Stimulated activated CD4-positive, alpha-beta T cell treated with anti-CD3 and anti-CD28 coated beads, Interleukin-2, amount 100 ng/mL, for 4 hours (primary cell): Measurements from ENCODE around the gene IRX4.
"Not testable (repeated sequence)": the region's sequence is repeated elsewhere in the genome, so short reads cannot be mapped to it uniquely, and the experiment has no call there.

Experiments
- DNase-seq: peaks from one replicate; pipeline ENCODE4 v3.0.0-alpha.2; 2020; ENCODE audit warnings: low read depth

IRX4 gene

GRCh38 chr5:1877103-1878049 is 5.3 kb downstream of the IRX4 start:
- DNase-seq: no peak

- no peak for DNase-seq
Observed at GRCh38 chr5:1876660-1877064, 6.1 kb downstream of the IRX4 start.

DNA sequence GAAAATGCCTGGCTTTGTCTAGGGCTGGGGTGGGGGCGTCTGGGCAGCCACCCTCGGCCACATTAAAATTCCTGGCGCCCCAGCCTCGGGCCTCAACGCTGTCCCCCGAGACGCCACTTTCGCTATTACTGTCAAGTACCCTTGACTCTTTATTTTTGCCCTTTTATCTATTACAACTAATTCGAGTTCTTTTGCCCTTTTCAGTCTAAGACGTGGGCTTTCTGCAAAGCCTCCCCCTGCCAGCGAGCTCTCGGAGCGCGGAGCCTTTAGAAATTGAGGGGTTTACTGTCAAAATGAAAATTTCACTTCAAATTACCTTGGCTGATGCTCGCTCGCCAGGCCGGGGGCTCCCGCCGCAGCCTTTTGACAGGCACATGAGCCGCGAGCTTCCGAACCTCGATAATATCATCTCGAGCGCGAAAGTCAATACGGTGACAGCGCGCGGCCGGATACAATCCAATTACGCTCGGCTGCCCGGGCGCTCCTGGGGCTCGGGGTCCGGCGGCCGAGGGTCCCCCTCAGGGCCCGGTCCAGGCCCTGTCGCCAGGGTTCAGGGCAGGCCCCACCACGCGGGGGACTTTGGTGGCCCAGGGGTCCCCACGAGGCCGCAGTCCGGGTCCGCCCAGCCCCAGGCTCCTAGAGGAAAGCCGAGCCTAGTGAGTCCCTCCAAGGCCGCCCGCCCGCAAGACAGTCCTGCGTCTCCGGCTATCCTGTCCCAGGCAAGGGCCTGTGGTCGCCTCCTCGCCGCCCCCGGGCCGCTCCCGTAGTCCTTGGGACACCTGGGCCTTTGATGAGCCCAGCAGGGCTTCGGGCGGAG is 6.7 kb downstream of the IRX4 start:
- no peak for DNase-seq

DNA sequence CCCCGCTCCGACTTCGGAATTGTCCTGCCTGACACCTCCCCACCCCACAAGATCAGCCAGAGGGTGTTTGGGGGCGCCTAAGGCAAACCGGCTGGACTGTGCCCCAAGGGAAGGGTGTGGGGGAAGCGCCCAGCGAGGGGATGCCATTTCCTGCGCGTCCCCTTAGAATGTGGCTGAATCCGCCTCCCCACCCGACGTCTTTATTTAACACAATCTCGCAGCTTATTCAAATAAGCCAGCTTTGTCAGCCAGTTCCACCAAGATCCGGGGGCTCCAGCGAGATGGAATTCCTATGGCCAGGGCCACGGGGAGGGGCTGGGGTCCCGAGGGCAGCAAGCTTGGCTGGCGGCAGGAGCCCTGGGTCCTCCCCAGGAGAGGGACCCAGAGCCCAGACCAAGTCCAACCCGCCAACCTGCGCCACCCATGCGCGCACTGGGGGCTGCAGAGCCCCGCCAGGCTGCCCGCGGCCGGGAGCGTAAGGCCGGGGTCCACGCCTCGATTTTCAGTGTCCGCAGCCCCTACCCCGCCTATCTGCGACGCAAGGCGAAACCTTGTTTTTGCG is 7.4 kb downstream of the IRX4 start:
- DNase-seq: no peak

- no peak for DNase-seq
Observed at GRCh38 chr5:1874771-1875220, 7.9 kb downstream of the IRX4 start.

DNA sequence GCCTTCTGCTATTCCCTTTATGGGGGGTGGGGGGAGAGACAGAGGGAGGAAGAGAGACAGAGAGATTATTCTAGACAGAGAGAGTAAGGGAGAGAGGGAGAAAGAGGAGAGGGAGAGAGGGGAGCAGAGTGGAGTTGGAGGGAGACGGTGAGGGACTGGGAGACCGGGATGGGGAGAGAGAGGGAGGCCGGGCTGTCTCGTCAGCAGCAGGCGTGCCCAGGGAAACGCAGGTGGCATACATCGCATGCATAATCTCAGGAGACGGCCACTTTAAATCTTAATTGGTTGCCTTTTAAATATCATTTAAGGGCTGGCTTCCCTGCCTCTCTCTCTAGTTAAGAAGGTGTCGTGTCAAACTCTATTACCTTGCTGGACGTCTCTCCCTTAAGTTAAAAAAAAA is 8.4 kb downstream of the IRX4 start:
- DNase-seq: no peak

DNA sequence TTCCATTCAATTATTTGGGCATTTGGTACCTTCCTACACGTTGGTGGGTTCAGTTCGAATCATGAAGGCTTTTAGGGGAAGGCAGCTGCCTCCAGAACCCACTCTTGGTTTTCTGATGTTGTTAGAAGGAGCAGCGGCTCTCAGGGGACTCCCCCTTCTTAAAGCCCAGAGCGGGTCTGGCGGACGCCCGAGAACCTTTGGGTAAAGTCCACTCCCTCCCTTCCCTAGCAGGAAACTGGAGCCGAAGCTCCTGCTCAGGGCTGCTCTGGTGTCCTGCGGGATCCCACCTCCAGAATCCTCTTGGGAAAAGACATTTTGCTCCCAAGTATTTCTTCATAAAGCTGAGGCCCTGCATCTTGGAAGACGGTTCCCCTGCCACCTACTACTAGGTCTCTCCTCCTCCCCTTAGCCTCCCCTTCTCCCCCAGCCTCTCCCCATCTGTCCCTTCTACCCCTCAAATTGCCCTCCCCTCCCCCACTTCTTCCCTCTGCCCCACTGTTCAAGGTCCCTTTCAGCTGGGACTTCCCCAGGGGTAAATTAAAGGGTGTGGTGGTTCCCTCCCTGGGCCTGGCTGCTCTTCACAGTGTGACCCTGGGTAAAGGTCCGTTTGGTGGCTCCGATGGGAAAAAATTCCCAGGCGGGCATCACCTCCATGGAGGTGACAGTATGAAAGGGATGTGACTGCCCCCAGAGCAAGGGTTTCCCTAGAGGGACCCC is 9.3 kb downstream of the IRX4 start:
- no peak for DNase-seq

DNA sequence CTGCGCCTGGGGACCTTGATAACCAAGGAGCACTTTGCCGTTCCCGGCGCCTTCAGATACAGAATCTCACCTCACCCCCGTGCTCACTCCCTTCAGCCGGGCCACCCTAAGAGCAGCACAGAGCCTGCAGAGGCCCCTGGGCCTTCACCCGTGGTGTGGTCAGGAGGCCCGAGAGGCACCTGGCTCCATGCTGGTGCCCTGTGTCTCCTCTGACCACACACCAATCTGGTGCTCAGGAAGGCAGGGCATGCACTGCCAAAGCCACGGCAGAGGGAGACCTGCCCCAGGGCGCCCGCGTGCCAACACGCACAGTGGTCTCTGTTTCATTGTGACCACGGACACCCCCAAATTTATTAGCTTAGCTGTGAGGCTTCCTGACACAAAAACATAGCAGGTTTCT is 11.3 kb downstream of the IRX4 start:
- no peak for DNase-seq

DNA sequence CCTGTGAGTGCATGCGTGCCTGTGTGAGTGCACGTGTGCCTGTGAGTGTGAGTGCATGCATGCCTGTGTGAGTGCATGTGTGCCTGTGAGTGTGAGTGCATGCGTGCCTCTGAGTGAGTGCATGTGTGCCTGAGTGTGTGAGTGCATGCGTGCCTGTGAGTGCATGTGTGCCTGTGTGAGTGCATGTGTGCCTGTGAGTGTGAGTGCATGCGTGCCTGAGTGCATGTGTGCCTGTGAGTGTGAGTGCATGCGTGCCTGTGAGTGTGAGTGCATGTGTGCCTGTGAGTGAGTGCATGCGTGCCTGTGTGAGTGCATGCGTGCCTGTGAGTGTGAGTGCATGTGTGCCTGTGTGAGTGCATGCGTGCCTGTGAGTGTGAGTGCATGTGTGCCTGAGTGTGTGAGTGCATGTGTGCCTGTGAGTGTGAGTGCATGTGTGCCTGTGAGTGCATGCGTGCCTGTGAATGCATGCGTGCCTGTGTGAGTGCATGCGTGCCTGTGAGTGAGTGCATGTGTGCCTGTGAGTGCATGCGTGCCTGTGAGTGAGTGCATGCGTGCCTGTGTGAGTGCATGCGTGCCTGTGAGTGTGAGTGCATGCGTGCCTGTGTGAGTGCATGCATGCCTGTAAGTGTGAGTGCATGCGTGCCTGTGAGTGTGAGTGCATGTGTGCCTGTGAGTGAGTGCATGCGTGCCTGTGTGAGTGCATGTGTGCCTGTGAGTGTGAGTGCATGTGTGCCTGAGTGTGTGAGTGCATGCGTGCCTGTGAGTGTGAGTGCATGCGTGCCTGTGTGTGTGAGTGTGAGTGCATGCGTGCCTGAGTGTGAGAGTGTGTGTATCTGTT is 12.1 kb downstream of the IRX4 start:
- not testable (repeated sequence) for DNase-seq

DNA sequence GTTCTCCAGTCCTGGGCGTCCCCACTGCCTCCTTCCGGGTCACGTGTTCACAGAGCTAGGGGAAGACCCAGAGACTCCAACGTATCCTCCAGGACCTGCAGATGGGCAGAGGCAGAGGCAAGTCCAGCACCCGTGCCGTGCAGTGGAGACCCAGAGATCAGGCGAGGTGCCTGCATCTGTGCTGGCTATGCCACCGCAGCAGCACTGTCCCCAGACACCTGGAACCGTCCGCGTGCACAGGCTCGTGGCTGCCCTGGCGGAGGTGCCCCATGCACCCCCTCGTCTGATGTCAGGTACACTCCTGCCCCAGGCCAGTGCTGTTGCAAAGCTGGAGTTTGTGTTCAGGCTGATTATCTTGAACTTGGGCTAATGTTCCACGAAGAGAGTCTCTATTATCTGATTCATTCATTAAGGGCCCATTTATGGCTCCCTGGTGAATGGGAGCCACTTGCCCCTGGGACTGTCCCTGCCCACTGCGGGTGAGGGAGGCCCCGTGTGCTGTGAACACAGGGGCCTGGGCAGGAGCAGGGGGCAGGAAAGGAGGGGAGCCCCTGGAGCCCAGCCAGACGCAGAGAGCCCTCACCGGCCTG is 13.7 kb downstream of the IRX4 start:
- no peak for DNase-seq

DNA sequence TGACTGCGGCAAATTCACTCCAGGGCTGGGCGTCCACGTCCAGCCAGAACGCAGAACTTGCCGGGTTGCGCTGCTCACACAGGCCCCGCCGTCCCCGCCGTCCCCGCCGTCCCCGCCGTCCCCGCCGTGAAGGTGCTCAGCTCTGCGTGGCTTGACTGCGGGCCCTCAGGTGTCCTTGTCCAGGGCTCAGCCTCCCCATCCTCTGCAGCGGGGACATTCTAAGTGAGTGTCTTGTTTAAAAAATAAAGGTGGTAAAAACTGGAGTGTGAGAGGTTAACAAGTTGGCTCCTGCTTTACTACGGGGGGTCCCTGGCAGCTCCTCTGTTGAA is 14.9 kb downstream of the IRX4 start:
- no peak for DNase-seq

DNA sequence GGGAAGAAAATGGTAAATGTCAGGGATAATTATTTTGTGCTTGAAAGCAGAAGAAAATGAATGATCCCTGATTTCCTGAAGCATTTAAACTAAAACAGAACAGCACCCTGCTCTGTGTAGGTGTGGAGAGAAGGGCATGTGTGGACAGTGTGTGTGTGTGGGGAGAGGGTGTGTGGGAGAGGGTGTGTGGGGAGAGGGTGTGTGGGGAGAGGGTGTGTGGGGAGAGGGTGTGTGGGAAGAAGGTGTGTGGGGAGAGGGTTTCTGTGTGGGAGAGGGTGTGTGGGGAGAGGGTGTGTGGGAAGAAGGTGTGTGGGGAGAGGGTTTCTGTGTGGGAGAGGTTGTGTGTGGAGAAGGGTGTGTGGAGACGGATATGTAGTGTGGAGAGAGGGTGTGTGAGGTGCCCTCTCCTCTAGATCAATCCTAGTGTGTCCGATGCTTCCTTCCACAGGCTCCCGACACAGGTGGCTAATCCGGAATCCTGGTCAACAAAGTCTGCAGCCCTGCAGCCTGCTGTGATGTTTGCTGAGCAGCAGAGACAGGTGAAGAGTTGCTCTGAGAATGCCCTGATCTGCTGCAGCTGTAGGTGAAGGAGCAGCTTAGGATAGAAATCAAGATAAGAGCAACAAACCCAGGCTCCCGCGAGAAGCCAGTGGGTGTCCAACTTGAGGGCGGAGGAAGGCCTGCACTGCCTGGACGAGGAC is 15.5 kb downstream of the IRX4 start:
- DNase-seq: no peak

- no peak for DNase-seq
Observed at GRCh38 chr5:1865948-1866347, 16.8 kb downstream of the IRX4 start.

- DNase-seq: no peak
Observed at GRCh38 chr5:1865486-1865885, 17.2 kb downstream of the IRX4 start.

- DNase-seq: no peak
Observed at GRCh38 chr5:1864896-1865440, 17.8 kb downstream of the IRX4 start.

GRCh38 chr5:1860949-1861348 is 21.8 kb downstream of the IRX4 start:
- no peak for DNase-seq

GRCh38 chr5:1860021-1860610 is 22.6 kb downstream of the IRX4 start:
- no peak for DNase-seq

GRCh38 chr5:1859099-1859498 is 23.6 kb downstream of the IRX4 start:
- DNase-seq: no peak

- no peak for DNase-seq
Observed at GRCh38 chr5:1858436-1858835, 24.3 kb downstream of the IRX4 start.

- DNase-seq: no peak
Observed at GRCh38 chr5:1857256-1857600, 25.5 kb downstream of the IRX4 start.
